IPS-15b (cell line): ENCODE results near the gene ZNF354B.
A peak's percentile ranks its signal among the peaks of the same experiment; 100 is the strongest.

Source experiments
- H3K27me3 ChIP-seq: one replicate; pipeline ENCODE4 v1.6.1; 2013; ENCODE audit warnings: low read length; ENCODE audit not compliant: control insufficient read depth, insufficient read depth
- H3K36me3 ChIP-seq: one replicate; pipeline ENCODE4 v1.6.1; 2013; ENCODE audit warnings: low read length; ENCODE audit not compliant: control insufficient read depth, insufficient read depth
- H3K4me1 ChIP-seq: one replicate; pipeline ENCODE4 v1.6.1; 2013; ENCODE audit warnings: mild to moderate bottlenecking, low read length; ENCODE audit not compliant: control insufficient read depth, insufficient read depth
- H3K4me3 ChIP-seq: one replicate; pipeline ENCODE4 v1.5.1; 2013; ENCODE audit warnings: low read depth, low read length
- H3K9ac ChIP-seq: one replicate; pipeline ENCODE4 v1.6.1; 2013; ENCODE audit warnings: low read depth, mild to moderate bottlenecking, low read length
- H3K9me3 ChIP-seq: one replicate; pipeline ENCODE4 v1.6.1; 2013; ENCODE audit warnings: mild to moderate bottlenecking, low read length; ENCODE audit not compliant: control insufficient read depth, insufficient read depth

ZNF354B gene

GRCh38 chr5:178895615-178896571 lies 36.1 kb downstream of the ZNF354B start, which contains the start of gene ZFP2:
TSS of gene ZFP2 (plus strand) at chr5:178895913. CDS start at chr5:178931314, 35,401 bp downstream.
- Histone ChIP-seq H3K4me1 (peaks cover 4% of the 10 kb centered on the region), H3K4me3 (peak within 1 kb of the TSS; percentile 82), H3K9me3 (no peaks in the 10 kb centered on the region), H3K27me3 (peaks cover 3% of the 10 kb centered on the region), H3K36me3 (no peaks in the 10 kb centered on the region), H3K9ac (peak within 1 kb of the TSS; percentile 70)

- Histone ChIP-seq H3K9ac (no peak overlapping the region), H3K4me3 (no peak overlapping the region), H3K9me3 (no peaks in the 10 kb centered on the region), H3K36me3 (no peaks in the 10 kb centered on the region), H3K27me3 (peaks cover 3% of the 10 kb centered on the region), H3K4me1 (peaks cover 4% of the 10 kb centered on the region)
Observed at GRCh38 chr5:178899289-178899688, 39.5 kb downstream of the ZNF354B start.

DNA sequence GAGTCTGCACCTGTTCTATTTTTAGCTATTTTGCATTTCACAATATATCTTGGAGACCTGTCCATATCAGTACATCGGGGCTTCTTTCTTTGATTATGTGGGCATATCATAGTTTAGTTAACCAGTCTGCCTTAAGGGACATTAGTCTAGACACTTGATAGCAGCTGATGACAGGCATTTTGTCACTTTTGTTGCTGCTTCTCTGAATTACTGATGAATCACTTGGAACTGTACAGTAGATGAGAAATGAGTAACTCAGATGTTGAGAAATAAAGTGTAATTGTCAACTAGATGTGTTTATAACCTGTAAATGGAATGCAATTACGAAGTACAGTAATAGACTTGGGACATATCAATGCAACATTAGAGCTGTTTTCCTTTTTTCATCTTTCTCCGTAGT lies 43.1 kb downstream of the ZNF354B start:
- Histone ChIP-seq H3K9ac (no peak overlapping the region), H3K4me3 (no peak overlapping the region), H3K27me3 (no peaks in the 10 kb centered on the region), H3K4me1 (no peaks in the 10 kb centered on the region), H3K36me3 (no peaks in the 10 kb centered on the region), H3K9me3 (no peaks in the 10 kb centered on the region)

- no peaks in the 10 kb centered on the region for H3K4me1 ChIP-seq
- no peak overlapping the region for H3K4me3 ChIP-seq
- no peaks in the 10 kb centered on the region for H3K27me3 ChIP-seq
- no peaks in the 10 kb centered on the region for H3K36me3 ChIP-seq
- H3K9me3 ChIP-seq: peaks cover 49% of the 10 kb centered on the region
- no peak overlapping the region for H3K9ac ChIP-seq
Observed at GRCh38 chr5:178931846-178932760, 72.3 kb downstream of the ZNF354B start.
